ENCODE data around the gene GAB1.

GAB1 gene

DNA sequence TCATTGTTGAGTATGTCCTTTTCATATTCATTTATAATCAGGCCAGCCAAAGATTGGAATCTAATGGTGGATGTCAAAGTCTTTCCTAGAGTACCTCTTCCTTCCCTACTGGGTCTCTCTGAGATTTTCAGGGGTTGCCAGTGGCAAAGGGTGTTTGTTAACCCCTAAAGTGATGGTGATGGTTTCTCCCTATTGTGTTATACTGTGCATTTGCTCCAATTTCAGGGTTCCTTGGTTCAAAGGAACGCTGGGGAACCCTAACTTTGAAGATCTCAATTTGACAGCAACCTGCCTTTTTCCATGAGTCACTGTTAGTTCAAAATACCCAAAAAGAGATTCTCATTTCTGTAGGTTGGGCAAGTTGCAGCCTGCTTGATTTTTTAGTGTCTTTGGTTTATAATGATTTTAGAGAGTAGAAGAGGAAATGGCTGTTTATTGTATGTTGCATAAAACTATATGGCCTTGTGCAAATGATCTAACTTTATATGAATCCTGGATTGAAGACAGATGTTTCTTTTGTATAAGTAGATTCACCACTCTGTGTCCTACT, 23.0 kb downstream of the GAB1 start:
- no peak for DNase-seq

DNA sequence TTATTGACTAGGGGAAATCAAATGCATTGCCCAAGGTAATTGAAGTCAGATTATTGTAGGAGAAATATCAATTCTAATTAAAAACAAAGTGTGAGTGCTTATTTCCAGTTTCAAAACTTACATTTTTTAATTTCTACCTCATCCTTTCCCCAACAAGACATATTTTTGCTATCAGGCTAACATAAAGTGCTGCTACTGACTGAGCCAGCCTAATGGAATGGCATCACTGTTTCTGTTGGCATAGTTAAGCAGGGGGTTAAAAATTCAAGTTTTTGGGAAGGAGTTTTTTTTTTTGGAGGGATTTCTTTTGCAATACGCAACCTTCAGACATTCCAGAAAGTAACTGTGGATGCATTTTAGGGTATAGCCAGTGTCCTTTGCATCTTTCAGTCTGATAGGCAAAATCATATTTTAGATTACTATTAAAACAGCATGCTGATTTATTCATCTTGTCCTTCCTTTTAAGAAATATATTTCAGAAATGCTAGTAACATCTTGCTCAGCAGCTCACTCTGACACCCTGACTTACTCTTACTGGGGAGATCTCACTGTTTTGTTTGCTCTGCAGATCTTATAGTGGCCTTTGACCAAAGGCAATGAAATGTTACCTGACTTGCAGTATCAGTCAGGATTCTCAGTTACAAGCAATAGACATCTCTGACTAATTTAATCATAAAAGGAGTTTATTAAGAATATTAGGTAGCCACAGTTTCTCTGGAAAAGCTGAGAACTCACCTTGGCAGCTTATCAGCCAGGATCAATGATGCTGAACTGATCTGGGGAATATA, 24.4 kb downstream of the GAB1 start:
- DNase-seq: no peak

DNA sequence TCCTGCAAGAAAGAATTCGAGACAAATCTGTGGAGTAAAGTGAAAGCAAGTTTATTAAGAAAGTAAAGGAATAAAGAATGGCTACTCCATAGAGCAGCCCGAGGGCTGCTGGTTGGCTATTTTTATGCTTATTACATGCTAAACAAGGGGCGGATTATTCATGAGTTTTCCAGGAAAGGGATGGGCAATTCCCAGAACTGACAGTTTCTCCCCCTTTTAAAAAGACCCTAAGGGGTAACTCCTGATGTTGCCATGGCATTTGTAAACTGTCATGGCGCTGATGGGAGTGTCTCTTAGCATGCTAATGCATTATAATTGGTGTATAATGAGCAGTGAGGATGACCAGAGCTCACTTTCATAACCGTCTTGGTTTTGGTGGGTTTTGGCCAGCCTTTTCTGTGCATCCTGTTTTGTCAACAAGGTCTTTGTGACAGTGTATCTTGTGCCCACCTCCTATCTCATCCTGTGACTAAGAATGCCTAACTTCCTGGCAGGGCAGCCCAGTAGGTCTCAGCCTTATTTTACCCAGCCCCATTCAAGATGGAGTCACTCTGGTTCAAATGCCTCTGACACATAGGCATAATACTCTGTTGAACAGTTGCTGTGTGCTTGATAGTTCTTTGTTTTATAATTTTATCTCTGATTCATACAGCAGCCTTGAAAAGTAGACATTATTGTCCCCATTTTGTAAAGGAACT, 25.8 kb downstream of the GAB1 start:
- no peak for DNase-seq

DNA sequence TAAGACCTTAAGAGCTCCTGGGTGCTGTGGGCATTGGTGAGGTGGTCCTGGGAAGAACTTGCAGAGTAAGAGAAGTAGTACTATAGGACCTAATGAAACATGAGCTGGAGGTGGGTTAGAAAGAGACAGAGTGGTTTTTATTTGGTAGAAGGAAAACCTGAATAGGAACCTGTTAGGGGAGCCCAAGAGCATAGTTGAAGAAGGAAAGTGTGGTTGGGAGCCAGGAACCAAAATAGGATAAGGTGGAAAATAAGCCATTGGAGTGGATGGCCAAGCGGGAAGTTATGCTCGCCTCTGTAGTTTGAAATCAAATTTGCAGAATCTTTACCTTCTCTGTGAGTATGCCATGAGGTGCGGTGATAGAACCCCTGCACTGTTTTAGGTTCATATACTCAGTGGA, 26.7 kb downstream of the GAB1 start:
- no peak for DNase-seq

DNA sequence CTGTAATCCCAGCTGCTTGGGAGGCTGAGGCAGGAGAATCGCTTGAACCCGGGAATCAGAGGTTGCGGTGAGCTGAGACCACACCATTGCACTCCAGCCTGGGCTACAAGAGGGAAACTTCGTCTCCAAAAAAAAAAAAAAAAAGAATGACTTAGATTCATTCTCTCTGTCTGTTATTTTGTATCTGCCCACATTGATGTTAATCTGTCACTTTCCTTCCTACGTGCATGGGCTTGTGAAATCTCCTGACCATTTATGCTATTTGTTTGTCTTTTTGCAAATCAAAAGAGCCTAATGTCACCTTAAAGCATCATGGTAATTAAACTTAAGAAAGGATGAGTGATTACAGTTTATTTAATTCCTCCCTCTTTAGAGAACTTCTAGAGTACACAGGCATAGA, 27.4 kb downstream of the GAB1 start:
- no peak for DNase-seq

DNA sequence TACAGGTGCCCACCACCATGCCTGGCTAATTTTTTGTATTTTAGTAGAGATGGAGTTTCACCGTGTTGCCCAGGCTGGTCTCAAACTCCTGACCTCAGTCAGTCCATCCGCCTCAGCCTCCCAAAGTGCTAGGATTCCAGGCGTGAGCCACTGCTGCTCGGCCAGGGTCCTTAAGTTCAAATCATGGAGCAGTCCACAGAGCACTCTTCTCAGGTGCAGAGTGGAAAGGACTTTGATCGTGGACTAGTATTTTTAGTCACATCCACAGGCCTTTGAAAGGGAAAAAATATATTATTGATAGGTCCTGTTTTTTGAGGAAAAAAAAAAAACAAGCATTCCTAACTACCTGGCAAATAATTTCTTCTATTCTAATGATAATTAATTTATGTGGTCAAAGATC, 31.2 kb downstream of the GAB1 start:
- DNase-seq: no peak

DNA sequence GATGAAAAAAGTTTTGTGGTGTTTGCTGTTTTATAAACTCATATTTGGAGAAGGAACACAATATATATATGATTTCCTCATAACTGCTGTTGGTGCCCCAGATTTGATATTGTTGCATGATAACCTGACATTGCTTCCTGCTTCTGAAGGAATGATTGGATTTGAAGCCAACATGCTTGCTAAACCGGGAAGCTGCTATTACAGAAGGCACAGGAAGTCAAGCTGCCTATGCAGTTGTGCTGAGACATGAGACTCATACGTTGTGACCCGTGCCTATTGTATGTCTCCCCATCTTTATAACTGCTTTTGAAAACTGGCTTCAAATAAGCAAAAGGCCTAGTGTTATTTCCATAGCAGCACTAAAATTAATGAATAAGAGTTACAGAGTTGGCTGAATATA, 32.9 kb downstream of the GAB1 start:
- DNase-seq: no peak

DNA sequence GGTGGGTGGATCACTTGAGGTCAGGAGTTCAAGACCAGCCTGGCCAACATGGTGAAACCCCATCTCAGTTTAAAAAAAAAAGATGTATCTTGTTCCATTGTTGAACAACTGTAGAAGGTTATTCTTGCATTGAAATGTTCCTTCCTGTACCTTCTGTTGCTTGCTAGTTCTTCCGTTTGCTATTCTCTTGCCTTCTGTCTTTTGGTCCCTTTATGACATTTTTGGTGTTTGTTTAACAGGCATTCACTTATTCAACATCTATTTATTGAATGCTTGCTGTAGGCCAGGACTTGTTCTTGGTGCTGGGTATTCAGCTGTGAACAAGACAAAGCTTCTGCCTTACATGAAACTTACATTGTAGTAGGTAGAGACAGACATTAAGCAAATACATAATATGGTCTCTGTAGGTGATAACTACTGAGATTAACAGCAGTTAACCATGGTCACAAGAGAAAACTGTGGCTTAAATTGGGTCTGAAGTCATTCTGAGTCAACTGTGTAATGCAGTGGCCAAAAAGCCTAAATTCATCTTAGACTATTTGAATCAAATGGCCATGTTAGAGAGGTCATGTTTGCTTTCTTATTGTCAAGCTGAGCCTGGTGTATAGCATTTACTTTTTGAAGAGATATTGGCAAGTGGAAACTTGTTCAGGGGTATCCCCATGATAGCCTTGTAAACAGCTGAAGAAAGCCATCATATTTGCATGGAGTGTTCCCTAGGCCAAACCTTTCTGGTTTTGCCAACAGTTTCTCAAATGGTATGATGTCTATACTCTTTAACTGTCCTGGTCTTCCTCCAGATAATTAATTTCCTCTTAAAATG, 35.6 kb downstream of the GAB1 start:
- no peak for DNase-seq

DNA sequence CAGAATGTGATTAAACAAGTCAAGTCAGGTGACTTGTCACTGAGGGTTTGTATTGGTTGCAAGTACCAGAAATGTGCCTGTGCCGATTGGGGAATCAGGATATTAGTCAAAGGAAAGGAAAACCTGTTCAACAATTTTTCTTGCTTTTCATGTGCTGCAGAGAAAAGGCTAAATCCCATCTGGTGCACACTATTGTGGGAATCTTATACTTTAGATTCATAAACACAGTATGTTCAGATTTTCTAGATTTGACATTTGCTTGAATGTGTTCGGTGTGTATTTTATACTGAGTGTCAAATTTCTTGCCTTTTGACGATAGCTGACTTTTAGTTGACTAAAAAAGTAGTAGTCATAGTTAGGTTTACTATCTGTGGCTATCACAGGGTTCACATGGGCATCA, 37.6 kb downstream of the GAB1 start:
- no peak for DNase-seq

DNA sequence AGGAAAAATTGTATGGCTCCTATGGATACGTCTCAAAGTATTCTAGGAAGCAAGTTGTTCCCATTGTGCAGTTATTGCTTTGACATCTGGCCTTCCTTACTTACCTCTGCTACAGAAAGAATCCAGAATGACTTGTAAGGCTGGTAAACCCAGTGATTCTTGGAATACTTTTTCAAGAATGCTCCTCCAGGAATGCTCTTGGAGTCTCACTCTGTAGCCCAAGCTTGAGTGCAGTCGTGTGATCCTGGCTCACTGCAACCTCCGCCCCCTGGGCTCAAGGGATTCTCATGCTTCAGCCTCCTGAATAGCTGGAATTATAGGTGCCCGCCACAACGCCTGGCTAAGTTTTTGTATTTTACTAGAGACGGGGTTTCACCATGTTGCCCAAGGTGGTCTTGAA, 38.1 kb downstream of the GAB1 start:
- DNase-seq: no peak

DNA sequence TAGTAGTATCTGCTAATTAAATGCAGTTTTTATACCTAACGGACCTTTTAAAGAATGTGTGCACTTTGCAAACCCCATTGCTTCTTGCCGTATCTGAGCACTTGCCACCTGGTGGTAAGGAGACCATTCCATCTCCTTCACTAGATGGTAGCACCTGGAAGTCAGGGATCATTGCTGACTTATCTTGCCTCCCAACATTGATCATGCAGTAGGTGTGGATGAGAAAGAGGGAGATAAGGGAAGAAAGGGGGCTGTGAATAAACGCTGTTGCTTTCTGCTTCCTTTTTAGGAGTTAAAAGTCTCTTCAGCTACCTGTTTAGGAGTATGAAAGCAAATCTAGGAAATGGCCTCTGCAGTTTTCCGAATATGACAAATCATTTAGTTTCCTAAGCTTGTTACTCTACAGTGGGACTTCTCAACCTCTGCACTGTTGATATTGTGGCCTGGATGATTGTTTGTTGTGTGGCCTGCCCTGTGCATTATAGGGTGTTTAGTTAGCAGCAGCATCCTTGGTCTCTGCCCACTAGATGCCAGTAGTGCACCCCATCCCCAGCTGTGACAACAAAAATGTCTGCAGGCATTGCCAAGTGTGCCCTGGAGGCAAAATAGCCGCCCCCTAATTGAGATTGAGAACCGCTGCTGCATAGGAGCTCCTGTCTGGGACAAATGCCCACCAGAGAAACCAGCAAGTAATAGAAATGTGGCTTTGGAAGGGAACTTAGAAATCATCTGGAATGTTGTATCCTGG, 38.8 kb downstream of the GAB1 start:
- no peak for DNase-seq

DNA sequence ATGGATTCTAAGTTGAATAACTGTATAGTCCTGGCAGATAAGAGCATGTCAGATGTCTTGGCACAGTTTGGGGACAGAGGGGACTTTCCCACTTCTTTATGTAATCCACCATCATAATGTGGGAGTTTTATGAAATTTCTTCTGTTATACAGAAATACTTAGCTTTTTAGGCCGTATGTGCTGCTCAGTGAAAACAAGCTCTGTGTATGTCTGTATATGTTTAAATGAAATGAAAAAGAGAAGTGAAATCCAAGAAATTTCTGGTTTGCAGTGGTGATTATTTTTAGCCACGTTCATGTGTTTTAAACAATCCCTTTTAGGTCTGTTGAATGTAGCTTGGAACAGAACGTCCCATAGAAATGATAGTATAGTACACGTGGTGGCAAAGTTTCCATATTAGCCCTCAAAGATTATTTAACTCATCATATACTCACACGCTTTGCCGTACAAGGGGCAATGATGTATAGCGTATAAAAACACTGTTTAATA, 41.0 kb downstream of the GAB1 start:
- no peak for DNase-seq

DNA sequence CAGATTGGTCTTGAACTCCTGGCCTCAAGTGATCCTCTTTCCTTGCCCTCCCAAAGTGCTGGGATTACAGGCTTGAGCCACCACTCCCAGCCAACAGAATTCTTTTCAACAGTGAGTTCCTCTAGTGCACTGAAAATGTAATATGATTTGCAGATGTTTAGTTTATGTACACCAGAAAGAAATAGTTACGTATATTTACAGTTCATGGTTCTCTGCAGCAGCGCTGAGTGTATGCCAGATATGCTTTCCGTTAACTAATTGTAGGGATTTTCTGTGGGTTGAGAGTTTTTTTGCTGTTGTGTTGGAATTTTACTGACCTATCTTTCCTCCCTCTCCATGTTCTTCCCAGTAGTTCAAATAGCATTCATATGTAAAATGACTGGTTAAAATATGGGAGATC, 44.0 kb downstream of the GAB1 start:
- DNase-seq: no peak

DNA sequence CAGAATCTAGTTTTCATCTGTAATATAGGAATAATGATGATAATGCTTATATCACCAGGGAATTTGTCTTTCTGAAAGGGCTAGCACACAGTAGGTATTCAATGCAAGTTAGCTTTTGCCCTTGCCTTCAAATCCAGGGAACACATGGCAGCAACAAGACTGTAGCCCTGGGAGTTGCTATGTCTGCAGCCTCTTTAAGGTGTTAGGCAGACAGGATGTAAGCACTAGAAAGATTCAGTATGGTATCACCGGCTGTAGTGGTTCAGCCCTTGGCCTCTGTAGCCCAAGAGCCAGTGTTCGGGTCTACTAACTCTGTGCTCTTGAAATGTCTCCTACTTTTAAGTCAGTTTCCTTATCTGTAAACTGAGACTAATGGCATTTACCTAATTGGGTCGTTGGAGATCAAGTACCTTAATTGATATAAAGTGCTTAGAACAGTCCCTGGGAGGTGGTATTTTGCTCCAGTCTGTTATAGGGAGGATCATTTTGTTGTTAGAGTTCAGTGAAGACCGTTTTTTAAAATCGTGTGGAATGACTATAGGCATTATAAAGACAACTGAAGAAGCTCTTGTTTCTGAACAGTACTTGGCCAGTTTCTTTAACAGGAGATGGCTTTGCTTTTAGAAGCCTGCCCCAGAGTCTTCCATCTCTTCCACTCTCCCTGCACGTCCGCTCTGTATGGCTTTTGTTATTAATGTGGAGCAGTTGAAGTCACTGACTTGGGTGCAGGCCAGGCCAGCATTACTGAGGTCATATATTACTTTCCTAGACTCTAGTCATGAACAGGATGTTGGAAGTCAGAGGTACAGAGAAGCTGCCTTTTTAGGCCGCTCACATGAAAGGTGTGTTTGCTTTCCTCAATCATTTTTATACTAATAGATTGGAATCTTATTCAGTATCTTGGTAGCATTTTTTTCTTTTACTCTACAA, 44.8 kb downstream of the GAB1 start:
- no peak for DNase-seq

DNA sequence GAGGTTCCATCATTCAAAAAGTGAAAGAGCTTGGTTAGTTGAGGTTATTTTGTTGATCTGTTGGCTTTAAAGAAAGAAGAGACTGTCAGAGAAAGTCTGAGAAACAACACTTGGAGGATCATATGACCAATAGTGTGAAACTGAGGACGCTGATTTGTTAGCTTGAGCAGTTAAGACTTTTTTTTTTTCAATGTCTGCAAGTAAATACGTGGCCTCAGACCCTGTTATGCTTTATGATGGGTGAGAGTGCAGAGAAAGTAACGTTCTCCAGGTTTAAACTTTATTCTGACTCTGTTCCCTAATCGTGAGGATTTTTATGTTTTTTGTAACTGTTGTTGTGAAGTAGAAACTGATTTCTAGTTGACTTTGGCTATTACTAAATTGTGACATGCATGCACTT, 45.9 kb downstream of the GAB1 start:
- no peak for DNase-seq

DNA sequence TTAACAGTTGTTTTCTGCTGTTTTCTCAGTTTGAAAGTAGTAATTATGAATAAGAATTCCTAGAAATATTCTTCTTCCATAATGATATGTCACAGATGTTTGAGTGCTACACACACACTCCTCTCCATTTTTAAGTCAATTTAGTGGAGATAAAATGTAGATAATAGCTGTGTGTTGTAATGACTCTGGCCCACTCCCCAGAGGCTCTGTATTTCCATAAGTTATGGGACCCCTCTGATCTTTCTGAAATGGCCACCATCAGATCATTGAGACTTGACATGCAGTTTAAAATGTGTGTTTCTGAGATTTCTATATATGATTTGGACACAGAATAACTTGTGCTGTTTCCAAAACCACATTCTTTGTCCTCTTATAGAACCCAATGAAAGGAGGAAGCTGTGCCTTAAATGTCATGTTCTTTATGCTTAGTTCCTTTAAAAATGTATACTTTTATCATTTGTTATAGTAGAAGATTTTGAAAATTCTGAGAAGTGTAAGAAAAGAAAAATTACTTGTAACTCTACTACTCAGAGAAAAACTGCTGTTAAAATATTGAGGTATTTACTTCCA, 46.4 kb downstream of the GAB1 start:
- no peak for DNase-seq

DNA sequence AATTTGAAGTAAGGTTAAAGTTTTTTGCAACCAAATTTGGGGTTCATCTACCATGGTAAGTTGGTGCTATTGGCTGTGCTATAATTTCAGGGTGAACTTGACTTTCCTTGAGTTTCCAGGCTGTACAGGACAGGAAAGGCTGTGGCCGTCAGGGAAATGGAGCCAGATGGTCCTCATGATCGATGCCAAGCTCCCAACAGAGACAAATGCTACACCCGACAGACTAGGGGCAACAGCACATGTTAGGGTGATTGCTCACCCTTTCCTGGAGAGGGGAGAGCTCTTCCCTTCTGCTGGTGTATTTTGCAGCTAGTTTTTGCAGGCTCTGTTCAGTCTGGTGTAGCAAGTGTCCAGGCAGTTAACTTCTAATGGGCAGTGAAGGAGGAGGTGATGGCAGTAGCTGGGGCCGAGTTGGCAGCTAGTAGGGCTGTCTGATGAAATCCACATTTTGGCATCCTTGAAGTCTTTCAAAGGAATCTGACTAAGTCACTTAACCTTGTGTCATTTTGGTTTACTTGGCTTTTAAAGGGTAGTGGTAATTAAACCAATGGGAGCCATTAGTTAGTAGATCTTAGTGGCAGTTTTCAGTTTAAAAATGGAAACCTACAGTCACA, 47.8 kb downstream of the GAB1 start:
- no peak for DNase-seq

DNA sequence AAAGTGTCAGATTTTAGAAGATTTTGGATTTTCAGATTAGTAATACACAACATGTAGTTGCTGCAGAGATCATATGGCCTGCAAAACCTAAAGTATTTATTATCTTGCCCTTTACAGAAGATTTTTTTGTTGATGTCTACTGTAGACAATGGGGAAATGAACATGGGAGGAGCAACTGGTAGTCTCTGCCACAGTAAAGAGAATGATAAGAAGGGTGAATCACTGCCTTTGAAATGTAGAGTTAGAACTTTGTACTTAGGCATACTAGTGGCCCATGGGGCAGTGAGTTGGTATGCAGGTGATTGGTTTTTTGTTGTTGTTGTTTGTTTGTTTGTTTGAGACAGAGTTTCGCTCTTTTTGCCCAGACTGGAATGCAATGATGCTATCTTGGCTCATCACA, 50.1 kb downstream of the GAB1 start:
- no peak for DNase-seq

DNA sequence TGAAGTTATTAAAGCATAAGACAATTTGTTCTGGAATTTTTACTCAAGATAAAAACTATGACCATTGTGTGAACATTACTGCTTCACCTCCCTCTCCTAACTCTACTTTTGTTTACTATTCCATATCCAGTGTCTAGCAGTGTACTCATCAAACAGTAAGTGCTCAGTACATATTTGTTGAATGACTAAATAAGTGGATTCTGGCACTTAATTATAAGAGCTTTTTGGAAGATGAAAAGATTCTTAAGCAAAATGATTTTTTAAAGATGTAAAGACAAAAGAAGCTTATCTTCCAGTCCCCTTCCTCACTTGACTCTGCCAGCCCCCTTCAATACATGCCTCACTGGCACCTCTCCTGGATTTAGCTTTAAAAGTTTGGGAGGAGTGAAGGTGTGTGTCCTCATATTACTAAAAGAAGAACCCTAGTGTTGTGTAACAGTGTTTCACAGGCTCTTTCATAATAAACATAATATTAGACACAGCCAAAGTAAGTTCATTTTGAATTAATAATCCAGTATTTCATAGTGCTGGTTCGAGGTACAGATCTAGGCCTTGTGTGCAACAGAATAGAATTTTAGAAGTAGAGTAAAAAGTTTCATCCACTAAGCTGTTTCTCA, 53.0 kb downstream of the GAB1 start:
- no peak for DNase-seq

DNA sequence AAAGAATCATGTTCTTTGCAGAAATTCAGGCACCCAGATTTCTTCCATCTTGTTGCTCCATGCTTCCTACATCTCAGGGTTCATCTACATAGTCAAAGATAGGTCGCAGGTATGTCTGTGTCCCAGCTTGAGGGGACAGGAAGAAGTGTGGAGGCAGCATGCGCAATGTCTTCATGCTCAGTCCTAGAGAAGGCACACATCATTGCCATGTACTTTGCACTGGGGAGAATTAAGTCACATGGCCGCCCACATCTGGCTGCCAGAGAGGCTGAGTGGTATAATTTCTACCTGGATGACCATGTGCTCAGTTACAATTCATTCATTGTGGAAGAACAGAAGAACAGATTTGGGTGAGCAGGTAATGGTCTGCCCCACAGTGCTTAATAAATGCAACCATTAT, 54.1 kb downstream of the GAB1 start:
- DNase-seq: no peak
